Activated B cell treated with CpG ODN at 0.5 μM for 24 hours (primary cell): ENCODE results near the gene NKX1-1. TPM values are rescaled to one million over a fixed set of nuclear protein-coding genes. Genes with fewer than 3 reads are reported as not detected.
A peak's percentile ranks its signal among the peaks of the same experiment; 100 is the strongest.

Experiments
- ATAC-seq: fragments of 200-7000 bp; cut with Tn5 transposase; one replicate; pipeline ENCODE4 v1.10.0; 2021; ENCODE audit warnings: low read depth, mild to moderate bottlenecking, moderate library complexity
- CTCF ChIA-PET: fragments of 350-600 bp; sonication (Branson Sonifier 250); formaldehyde crosslinking; loops from one replicate; lab custom pipeline; 2021; ENCODE audit warnings: antibody characterized with exemption; lab: Charles Lee
- POLR2A ChIA-PET: fragments of 350-600 bp; sonication (Branson Sonifier 250); formaldehyde crosslinking; loops from one replicate; lab custom pipeline; 2021; ENCODE audit warnings: antibody characterized with exemption; lab: Charles Lee
- DNase-seq: peaks from one replicate; pipeline ENCODE4 v3.0.0; 2022
- H3K27ac Mint-ChIP-seq: one replicate; pipeline ENCODE4 v1.8.0; 2020; ENCODE audit warnings: mixed read lengths
- H3K27me3 Mint-ChIP-seq: one replicate; pipeline ENCODE4 v1.8.0; 2021; ENCODE audit warnings: mixed read lengths
- H3K36me3 Mint-ChIP-seq: one replicate; pipeline ENCODE4 v1.8.0; 2021; ENCODE audit warnings: low read depth, mixed read lengths
- H3K4me1 Mint-ChIP-seq: one replicate; pipeline ENCODE4 v1.8.0; 2021; ENCODE audit warnings: mixed read lengths
- H3K4me3 Mint-ChIP-seq: one replicate; pipeline ENCODE4 v1.8.0; 2020; ENCODE audit warnings: mild to moderate bottlenecking, mixed read lengths
- H3K9me3 Mint-ChIP-seq: one replicate; pipeline ENCODE4 v1.8.0; 2020; ENCODE audit warnings: mixed read lengths
- CTCF ChIP-seq: fragments of 200-600 bp; IDR thresholded peaks from one replicate; pipeline ENCODE4 v1.8.0; 2022; ENCODE audit warnings: antibody characterized with exemption, mild to moderate bottlenecking
- intact Hi-C: fragments of 100-400 bp; cut with micrococcal nuclease; formaldehyde crosslinking; loops from one replicate; pipeline ENCODE4 v1.15.1; 2024
- total RNA-seq: library from RNA; stranded (reverse); gene quantifications from 2 replicates; pipeline ENCODE4 v1.2.3, GENCODE V29; 2022

NKX1-1 gene
- total RNA-seq, 1 donor from 2014 or later: not detected

- Mint-ChIP-seq H3K4me3 (no peak overlapping the region), H3K36me3 (peaks cover 17% of the 10 kb centered on the region), H3K27ac (no peak overlapping the region), H3K27me3 (no peaks in the 10 kb centered on the region), H3K4me1 (peaks cover 1% of the 10 kb centered on the region), H3K9me3 (no peaks in the 10 kb centered on the region)
- ATAC-seq (no peak), DNase-seq (no peak)
- TF ChIP-seq CTCF: no peak
- ChIA-PET POLR2A (interaction anchor here (0.7 kb wide), 1 partner anchor 9 kb away, joined by 3 read pairs; no protein-coding TSS in a partner anchor), CTCF (no interaction called here)
- intact Hi-C loops: no loop called here
Observed at GRCh38 chr4:1358421-1359143, 47.7 kb downstream of the NKX1-1 start.

GRCh38 chr4:1357356-1358248 is 48.6 kb downstream of the NKX1-1 start:
- DNase-seq (no peak), ATAC-seq (no peak)
- Mint-ChIP-seq H3K4me1 (peaks cover 1% of the 10 kb centered on the region), H3K9me3 (no peaks in the 10 kb centered on the region), H3K27ac (no peak overlapping the region), H3K4me3 (no peak overlapping the region), H3K27me3 (no peaks in the 10 kb centered on the region), H3K36me3 (peaks cover 20% of the 10 kb centered on the region)
- intact Hi-C loops: no loop called here
- no peak for TF ChIP-seq CTCF
- ChIA-PET POLR2A (no interaction called here), CTCF (no interaction called here)

- intact Hi-C loops: loop anchor here (1.0 kb wide), 1 partner anchor 273 kb away; no protein-coding TSS in a partner anchor
- ChIA-PET POLR2A (interaction anchor here (0.6 kb wide), 1 partner anchor 657 kb away, joined by 3 read pairs; no protein-coding TSS in a partner anchor), CTCF (interaction anchor here (0.9 to 2.5 kb wide), 5 partner anchors 9 to 374 kb away, joined by 3 to 11 read pairs (median 3); partner anchors contain the start of gene UVSSA)
- Mint-ChIP-seq H3K27me3 (no peaks in the 10 kb centered on the region), H3K4me3 (no peak overlapping the region), H3K36me3 (peaks cover 24% of the 10 kb centered on the region), H3K4me1 (peaks cover 9% of the 10 kb centered on the region), H3K27ac (no peak overlapping the region), H3K9me3 (no peaks in the 10 kb centered on the region)
- peak; percentile 36 for DNase-seq
- TF ChIP-seq CTCF: no peak
- ATAC-seq: peak; percentile 43
Observed at GRCh38 chr4:1356181-1356998, 49.9 kb downstream of the NKX1-1 start.

GRCh38 chr4:1355378-1355777 is 50.9 kb downstream of the NKX1-1 start:
- H3K27ac Mint-ChIP-seq: no peak overlapping the region
- intact Hi-C loops: no loop called here
- H3K27me3 Mint-ChIP-seq: no peaks in the 10 kb centered on the region
- DNase-seq (no peak), ATAC-seq (no peak)
- H3K4me1 Mint-ChIP-seq: peaks cover 9% of the 10 kb centered on the region
- no peak overlapping the region for H3K4me3 Mint-ChIP-seq
- TF ChIP-seq CTCF: no peak
- no peaks in the 10 kb centered on the region for H3K9me3 Mint-ChIP-seq
- ChIA-PET CTCF (interaction anchor here (1.0 to 2.5 kb wide), 3 partner anchors 22 to 276 kb away, joined by 3 to 11 read pairs (median 4); no protein-coding TSS in a partner anchor), POLR2A (no interaction called here)
- H3K36me3 Mint-ChIP-seq: peaks cover 25% of the 10 kb centered on the region
